GM19468 (cell line): ENCODE data around the gene PTPRT.
"Not testable (repeated sequence)": the region's sequence is repeated elsewhere in the genome, so short reads cannot be mapped to it uniquely, and the experiment has no call there.

ENCODE experiments used
- ATAC-seq: cut with Tn5 transposase; IDR thresholded peaks from one replicate; pipeline ENCODE4 v1.9.1; 2021; ENCODE audit warnings: mild to moderate bottlenecking, moderate library complexity, moderate number of reproducible peaks; ENCODE audit not compliant: unreplicated experiment; ENCODE audit errors: extremely low read depth

The PTPRT gene

GRCh38 chr20:42276718-42277602 is 912.7 kb downstream of the PTPRT start:
- no peak for ATAC-seq

- no peak for ATAC-seq
Observed at GRCh38 chr20:42274986-42275385, 914.7 kb downstream of the PTPRT start.

GRCh38 chr20:42272516-42272915 is 917.2 kb downstream of the PTPRT start:
- ATAC-seq: no peak

- ATAC-seq: no peak
Observed at GRCh38 chr20:42270539-42270938, 919.2 kb downstream of the PTPRT start.

- ATAC-seq: no peak
Observed at GRCh38 chr20:42267793-42268384, 921.8 kb downstream of the PTPRT start.

GRCh38 chr20:42261766-42262270 is 927.9 kb downstream of the PTPRT start:
- ATAC-seq: no peak

- ATAC-seq: no peak
Observed at GRCh38 chr20:42260184-42260583, 929.5 kb downstream of the PTPRT start.

- no peak for ATAC-seq
Observed at GRCh38 chr20:42259389-42259788, 930.3 kb downstream of the PTPRT start.

- ATAC-seq: no peak
Observed at GRCh38 chr20:42258564-42259302, 931.0 kb downstream of the PTPRT start.

- ATAC-seq: no peak
Observed at GRCh38 chr20:42255821-42256220, 933.9 kb downstream of the PTPRT start.

- ATAC-seq: no peak
Observed at GRCh38 chr20:42254673-42255072, 935.0 kb downstream of the PTPRT start.

GRCh38 chr20:42252116-42252515 is 937.6 kb downstream of the PTPRT start:
- no peak for ATAC-seq

GRCh38 chr20:42218621-42219374 is 970.9 kb downstream of the PTPRT start:
- ATAC-seq: no peak

- no peak for ATAC-seq
Observed at GRCh38 chr20:42214074-42214473, 975.6 kb downstream of the PTPRT start.

GRCh38 chr20:42212391-42212790 is 977.3 kb downstream of the PTPRT start:
- ATAC-seq: no peak

- ATAC-seq: not testable (repeated sequence)
Observed at GRCh38 chr20:42206557-42206956, 983.1 kb downstream of the PTPRT start.

- ATAC-seq: no peak
Observed at GRCh38 chr20:42204109-42204660, 985.5 kb downstream of the PTPRT start.

GRCh38 chr20:42197599-42197998 is 992.1 kb downstream of the PTPRT start:
- ATAC-seq: no peak

GRCh38 chr20:42193119-42193518 is 996.6 kb downstream of the PTPRT start:
- no peak for ATAC-seq

GRCh38 chr20:42192321-42192720 is 997.4 kb downstream of the PTPRT start:
- no peak for ATAC-seq
